HG03064 (cell line): Measurements from ENCODE around the gene MACF1.
"Not testable (repeated sequence)": the region's sequence is repeated elsewhere in the genome, so short reads cannot be mapped to it uniquely, and the experiment has no call there.

Source experiments
- ATAC-seq: cut with Tn5 transposase; IDR thresholded peaks from one replicate; pipeline ENCODE4 v1.9.1; 2021; ENCODE audit warnings: low read depth; ENCODE audit not compliant: unreplicated experiment

The MACF1 gene

GRCh38 chr1:39485046-39485803 is 280.7 kb downstream of the MACF1 start:
- ATAC-seq, result no peak

- no peak for ATAC-seq
These were observed 283.6 kb downstream of the MACF1 start for GRCh38 chr1:39488012-39488545.

- ATAC-seq, result no peak
These were observed 284.5 kb downstream of the MACF1 start for GRCh38 chr1:39488793-39489566.

- no peak for ATAC-seq
These were observed 285.2 kb downstream of the MACF1 start for GRCh38 chr1:39489567-39490239.

- ATAC-seq, result no peak
These were observed 286.2 kb downstream of the MACF1 start for GRCh38 chr1:39490596-39491145.

- peak; percentile 81 for ATAC-seq
These were observed 286.8 kb downstream of the MACF1 start, which contains the start of gene BMP8A for GRCh38 chr1:39491146-39491921. BMP8A (plus strand) TSS chr1:39491636; CDS start chr1:39491992, 356 bp downstream.

GRCh38 chr1:39492118-39493042 is 287.9 kb downstream of the MACF1 start:
- ATAC-seq, result not testable (repeated sequence)

GRCh38 chr1:39493043-39493810 is 288.7 kb downstream of the MACF1 start:
- ATAC-seq, result not testable (repeated sequence)

- no peak for ATAC-seq
These were observed 290.3 kb downstream of the MACF1 start for GRCh38 chr1:39494671-39495410.

GRCh38 chr1:39496520-39496919 is 292.0 kb downstream of the MACF1 start:
- not testable (repeated sequence) for ATAC-seq

GRCh38 chr1:39497585-39497984 is 293.1 kb downstream of the MACF1 start:
- no peak for ATAC-seq

- not testable (repeated sequence) for ATAC-seq
These were observed 293.7 kb downstream of the MACF1 start for GRCh38 chr1:39498096-39498710.

GRCh38 chr1:39498821-39499220 is 294.3 kb downstream of the MACF1 start:
- ATAC-seq, result not testable (repeated sequence)

GRCh38 chr1:39499668-39500067 is 295.2 kb downstream of the MACF1 start:
- no peak for ATAC-seq

- ATAC-seq, result no peak
These were observed 296.4 kb downstream of the MACF1 start for GRCh38 chr1:39500862-39501389.

GRCh38 chr1:39501666-39502065 is 297.2 kb downstream of the MACF1 start:
- ATAC-seq, result no peak

- not testable (repeated sequence) for ATAC-seq
These were observed 299.9 kb downstream of the MACF1 start for GRCh38 chr1:39504436-39504835.
